T1000 (cell line): Measurements from ENCODE around the gene TMC3.

Experiments
- DNase-seq: peaks from one replicate; lab custom pipeline; 2025; ENCODE audit warnings: mixed read lengths; lab: John Stamatoyannopoulos, UW

Gene TMC3

GRCh38 chr15:81297603-81298575 lies 76.1 kb downstream of the TMC3 start:
- DNase-seq = no peak

GRCh38 chr15:81297147-81297572 lies 76.9 kb downstream of the TMC3 start:
- DNase-seq = no peak

- DNase-seq = no peak
Measured at GRCh38 chr15:81296673-81297072, 77.3 kb downstream of the TMC3 start.

GRCh38 chr15:81296186-81296585 lies 77.8 kb downstream of the TMC3 start:
- DNase-seq = no peak

GRCh38 chr15:81295486-81296121 lies 78.4 kb downstream of the TMC3 start:
- no peak for DNase-seq

GRCh38 chr15:81294516-81294880 lies 79.5 kb downstream of the TMC3 start:
- DNase-seq = no peak

- no peak for DNase-seq
Measured at GRCh38 chr15:81293728-81294515, 80.1 kb downstream of the TMC3 start.

GRCh38 chr15:81292523-81293001 lies 81.5 kb downstream of the TMC3 start:
- no peak for DNase-seq

GRCh38 chr15:81291916-81292522 lies 82.0 kb downstream of the TMC3 start:
- DNase-seq = no peak

GRCh38 chr15:81289910-81290309 lies 84.1 kb downstream of the TMC3 start:
- DNase-seq = no peak

GRCh38 chr15:81288616-81289015 lies 85.4 kb downstream of the TMC3 start:
- DNase-seq = no peak

- no peak for DNase-seq
Measured at GRCh38 chr15:81288040-81288439, 86.0 kb downstream of the TMC3 start.

GRCh38 chr15:81286621-81287121 lies 87.3 kb downstream of the TMC3 start:
- no peak for DNase-seq

GRCh38 chr15:81285461-81285860 lies 88.6 kb downstream of the TMC3 start:
- no peak for DNase-seq

- no peak for DNase-seq
Measured at GRCh38 chr15:81284256-81285031, 89.6 kb downstream of the TMC3 start.

GRCh38 chr15:81282911-81283310 lies 91.1 kb downstream of the TMC3 start:
- no peak for DNase-seq

- no peak for DNase-seq
Measured at GRCh38 chr15:81282606-81282895, 91.5 kb downstream of the TMC3 start.

- DNase-seq = no peak
Measured at GRCh38 chr15:81281766-81282605, 92.0 kb downstream of the TMC3 start.

GRCh38 chr15:81281456-81281735 lies 92.6 kb downstream of the TMC3 start:
- no peak for DNase-seq
